HG03196 (cell line): ENCODE measurements around the gene SLC25A12.

Source experiments
- ATAC-seq: cut with Tn5 transposase; IDR thresholded peaks from one replicate; pipeline ENCODE4 v1.9.1; 2021; ENCODE audit not compliant: unreplicated experiment

The SLC25A12 gene

DNA sequence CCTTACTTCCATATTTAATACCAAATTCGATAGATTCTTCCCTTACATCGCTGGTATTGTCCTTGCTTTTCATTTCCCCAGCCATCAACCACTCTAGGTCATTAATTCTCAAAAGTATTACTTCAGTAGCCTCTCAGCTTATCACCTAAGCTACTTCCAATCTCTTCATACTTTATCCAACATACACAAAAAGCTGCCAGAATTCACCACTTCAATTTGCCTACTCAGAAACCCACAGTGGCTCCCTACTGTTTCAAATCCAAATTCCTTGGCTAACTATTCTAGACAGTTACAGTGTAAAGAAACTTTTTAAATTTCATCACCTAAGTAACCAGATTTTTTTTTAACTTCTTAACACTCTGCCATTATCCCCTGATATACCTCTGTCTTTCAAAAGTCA is 4.7 kb downstream of the SLC25A12 start:
- no peak for ATAC-seq

DNA sequence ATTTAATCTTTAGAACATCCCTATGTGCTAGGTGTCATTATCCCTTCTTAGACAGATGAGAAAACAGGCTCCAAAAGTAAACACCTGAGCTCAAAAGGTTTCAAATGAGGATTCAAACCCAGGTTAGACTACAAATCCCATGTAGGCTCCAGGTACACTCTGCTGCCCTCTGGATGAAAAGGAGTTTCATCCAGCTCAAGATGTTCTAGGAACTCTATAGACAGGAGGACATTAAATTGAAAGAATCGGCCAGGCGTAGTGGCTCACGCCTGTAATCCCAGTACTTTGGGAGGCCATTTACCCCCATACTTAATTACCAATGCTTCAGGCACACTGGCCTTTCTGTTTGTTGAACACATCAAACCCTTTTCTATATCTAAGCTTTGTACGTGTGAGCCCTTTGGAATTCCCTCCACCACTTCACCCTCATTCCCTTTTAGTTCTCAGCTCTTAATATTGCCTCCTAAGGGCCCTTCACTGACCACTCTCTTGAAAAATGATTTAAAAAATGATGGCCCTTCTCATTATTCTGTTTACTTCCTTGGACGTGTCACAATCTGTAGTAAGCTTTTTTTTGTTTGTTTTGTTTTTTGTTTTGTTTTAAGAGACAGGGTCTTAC is 10.7 kb downstream of the SLC25A12 start:
- ATAC-seq: no peak

DNA sequence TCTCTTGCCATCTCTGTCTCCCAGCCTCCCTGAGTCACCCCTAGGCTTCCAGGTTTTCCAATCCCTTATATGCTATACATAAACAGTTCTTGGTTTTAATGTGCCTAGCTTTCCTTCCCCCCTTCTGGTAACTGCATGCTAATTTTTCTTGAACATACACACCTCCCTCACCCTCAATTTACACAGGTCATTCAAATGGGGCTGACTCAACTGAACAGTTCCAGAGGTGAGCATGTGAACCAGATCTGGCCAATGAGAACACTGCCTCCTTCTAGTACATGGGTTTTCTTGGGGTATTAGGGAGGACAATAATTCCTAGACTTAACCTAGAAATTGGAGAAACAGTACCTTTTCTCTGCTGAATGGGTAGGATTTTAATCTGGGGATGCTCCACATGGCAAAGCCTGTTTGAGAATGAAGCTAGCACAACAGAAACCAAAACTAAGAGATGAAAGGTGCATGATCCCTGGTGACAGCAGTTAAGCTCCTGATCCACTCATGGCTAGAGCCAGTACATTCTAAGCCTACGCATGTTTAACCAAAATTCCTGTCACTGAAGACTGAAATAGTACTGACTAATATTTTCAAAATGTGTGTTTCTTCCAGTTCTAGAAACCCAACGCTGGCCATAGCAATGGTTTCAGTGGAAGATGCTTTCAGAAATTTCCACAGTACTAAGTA is 11.8 kb downstream of the SLC25A12 start:
- ATAC-seq: no peak

GRCh38 chr2:171880774-171881173 is 13.3 kb downstream of the SLC25A12 start:
- no peak for ATAC-seq

DNA sequence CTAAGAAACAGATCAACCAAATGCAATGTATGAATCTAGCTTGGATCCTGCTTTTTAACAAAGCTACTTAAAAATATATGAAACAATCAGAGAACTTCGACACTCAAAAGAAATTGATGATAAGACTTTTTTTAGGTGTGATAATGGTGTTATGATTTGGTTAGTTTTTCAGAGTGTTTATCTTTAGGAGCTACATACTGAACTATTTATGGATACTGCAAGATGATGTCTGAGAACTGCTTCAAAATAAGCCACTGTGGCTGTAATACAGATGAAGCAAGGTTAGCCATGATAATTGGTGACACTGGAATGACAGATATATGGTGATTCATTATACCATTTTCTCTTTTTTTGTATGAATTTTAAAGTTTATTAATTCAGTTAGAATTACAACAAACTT is 14.2 kb downstream of the SLC25A12 start:
- ATAC-seq: no peak

- ATAC-seq: no peak
Measured at GRCh38 chr2:171878481-171878993, 15.5 kb downstream of the SLC25A12 start.

DNA sequence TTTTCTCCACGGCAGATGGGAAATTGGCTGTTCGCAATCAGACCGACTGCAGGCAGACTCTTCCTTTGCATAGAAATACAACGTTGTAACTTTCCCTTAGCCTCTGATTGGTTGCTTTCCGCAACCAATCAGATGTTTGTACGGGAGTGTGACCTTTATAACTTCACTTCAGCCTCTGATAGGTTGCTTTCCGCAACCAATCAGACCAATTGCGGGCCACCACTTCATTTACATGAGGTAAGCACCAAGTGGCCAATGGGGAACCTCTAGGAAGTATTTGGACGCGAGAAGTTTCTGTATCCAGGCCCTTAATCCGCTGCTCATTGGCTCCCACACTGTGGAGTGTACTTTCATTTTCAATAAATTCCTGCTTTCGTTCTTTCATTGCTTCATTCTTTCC is 19.1 kb downstream of the SLC25A12 start:
- ATAC-seq: no peak

- no peak for ATAC-seq
Measured at GRCh38 chr2:171874517-171874916, 19.5 kb downstream of the SLC25A12 start.

- ATAC-seq: no peak
Measured at GRCh38 chr2:171864357-171864985, 29.6 kb downstream of the SLC25A12 start.

DNA sequence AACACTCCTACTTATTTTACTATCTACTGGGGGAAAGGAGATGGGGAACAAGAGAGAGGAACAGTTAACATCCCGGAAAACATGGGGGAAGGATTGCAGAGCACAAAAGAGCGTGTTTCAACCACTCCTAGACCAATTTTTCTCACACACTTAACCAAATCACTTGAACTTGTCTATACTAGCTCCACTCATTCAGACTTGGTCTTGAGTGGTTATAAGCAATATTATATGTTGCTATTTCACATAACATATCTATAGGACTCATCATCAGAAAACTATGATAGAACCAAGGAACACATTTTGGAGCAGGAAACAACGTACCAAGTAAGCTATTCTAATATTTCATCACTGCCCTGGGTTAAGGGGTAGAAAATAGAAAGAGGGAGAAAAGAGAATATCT is 31.5 kb downstream of the SLC25A12 start:
- no peak for ATAC-seq

DNA sequence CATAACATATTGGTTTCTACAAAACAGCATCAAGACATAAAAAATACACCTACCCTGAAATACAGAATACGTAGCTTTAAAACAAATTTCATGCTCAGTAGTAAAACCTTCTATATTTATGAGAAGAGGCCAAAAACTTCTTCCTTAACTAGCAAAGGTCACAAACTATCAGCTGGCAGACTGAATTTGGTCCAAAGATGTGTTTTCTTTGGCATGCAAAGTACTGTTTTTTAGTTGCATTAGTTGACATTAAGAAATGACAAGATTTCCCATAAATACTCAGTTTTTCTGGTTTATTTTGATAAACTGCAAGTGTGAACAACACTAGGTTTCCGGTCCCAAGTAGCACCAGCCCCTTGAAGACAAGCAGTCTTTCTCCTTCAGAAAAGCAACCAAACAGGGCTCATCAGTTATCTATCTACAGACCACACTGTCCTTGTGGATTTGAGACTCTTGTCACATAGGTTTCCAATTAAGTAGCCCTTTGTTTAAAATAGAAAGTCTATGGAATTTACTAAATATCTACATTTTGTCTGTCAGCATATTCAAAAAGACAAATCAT is 35.6 kb downstream of the SLC25A12 start:
- ATAC-seq: no peak

DNA sequence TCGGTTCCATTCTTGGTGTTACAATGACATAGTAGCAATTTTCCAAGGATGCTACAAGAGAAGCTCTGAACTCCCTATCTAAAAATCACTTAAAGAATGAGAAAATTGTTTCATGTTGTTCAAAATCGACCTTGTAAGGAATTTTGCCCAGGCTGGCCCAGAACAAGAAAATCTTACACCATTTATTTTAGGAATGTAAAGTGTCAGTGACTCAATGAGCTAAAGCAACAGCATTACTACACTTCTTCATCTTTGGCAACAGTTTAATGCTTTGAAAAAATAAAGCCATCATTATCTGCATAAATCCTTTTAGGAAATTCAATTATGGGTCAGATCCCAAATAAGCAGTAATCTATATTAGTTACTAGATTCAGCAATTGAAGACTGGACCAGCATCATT is 38.6 kb downstream of the SLC25A12 start:
- no peak for ATAC-seq

DNA sequence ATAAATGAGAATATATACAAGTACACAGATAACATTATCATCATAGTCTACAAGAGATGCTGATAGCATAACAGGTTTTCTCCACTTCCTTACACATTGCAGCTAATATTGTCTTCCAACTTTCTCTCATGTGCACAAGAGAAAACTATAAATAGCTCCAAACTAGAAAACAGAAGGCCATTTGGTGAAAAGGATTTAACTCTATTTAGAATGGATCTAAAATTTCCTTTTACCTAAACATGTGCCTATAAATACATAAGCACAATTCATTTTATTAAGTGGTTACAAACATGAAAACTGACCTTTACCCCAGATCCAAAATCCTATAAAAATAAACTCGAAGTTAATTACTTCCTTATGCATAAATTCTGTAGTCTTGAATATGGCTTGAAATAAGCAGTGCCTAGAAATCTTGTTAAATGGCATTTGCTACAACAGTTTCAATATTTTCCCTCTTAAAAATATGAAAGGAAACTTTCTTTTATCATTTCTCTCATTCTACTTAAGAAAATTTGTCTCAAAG is 41.6 kb downstream of the SLC25A12 start:
- no peak for ATAC-seq

DNA sequence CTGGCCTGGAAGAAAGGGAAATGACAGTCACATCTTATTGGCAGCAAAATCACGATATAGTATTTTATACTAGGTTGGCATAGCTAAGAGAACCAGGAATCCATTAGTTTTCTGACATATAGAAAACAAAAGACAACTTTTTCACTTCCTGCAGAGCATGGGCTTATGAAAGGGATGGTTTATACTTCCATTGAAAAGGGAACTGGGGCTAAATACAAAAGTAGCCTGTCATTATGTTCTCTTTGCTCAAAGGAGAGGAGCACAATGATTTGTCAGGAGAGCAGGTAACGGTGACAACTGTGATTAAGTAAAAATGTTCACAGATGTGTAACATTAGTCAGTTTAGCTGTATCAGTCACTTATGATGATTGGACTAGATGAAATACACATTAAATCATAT is 46.4 kb downstream of the SLC25A12 start:
- no peak for ATAC-seq

DNA sequence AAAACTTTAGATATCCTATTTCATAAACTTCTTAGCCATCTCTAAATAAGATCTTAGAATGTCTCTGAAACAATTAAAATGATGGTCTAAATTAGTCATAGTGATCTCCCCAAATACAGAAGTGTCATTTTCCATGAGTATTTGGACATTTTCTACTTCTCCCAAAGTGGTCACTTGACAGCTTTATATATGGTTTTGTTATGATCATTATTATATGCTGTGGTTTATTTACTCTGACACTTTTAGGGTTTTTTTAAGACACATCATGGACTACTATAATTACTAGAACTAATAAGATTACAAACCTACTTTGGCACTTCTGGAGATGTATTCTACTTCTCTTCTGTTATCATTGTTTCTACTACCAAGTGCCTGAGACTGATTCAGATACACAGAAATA is 47.1 kb downstream of the SLC25A12 start:
- ATAC-seq: no peak

DNA sequence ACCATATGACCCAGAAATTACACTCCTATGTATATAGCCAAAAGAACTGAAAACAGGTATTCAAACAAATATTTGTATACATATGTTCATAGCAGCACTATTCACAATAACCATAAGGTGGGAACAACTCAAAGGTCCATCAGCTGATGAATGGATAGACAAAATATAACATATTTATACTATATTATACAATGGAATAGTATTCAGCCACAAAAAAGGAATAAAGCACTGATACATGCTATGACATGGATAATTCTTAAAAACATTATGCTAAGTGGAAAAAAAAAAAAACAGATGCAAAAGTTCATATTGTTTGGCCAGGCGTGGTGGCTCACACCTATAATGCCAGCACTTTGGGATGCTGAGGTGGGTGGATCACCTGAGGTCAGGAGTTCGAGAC is 52.0 kb downstream of the SLC25A12 start:
- no peak for ATAC-seq

DNA sequence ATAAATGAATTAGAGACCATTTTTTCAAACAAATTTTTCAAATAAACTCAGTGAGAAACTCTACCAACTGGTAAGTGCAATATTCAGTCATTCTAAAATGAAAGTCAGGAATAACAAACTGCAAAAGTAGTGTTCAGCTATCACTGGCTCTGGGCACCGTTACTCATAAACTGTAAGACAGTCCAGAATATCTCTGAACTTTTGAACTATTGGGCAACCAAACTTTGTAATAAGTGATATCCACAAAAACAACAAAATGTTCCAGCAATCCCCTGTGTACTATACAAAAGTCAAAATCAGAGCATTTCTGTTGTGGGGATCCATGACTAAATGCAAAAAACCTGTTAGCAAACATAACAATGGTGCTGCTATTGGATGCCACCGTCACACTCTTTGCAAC is 56.3 kb downstream of the SLC25A12 start:
- no peak for ATAC-seq

GRCh38 chr2:171836146-171836910 is 57.7 kb downstream of the SLC25A12 start:
- no peak for ATAC-seq

GRCh38 chr2:171835386-171835785 is 58.7 kb downstream of the SLC25A12 start:
- ATAC-seq: no peak

- ATAC-seq: no peak
Measured at GRCh38 chr2:171834286-171834685, 59.8 kb downstream of the SLC25A12 start.

- no peak for ATAC-seq
Measured at GRCh38 chr2:171832489-171832888, 61.6 kb downstream of the SLC25A12 start.
